ENCODE data around the gene PDZD2. TPM values are rescaled to one million over a fixed set of nuclear protein-coding genes. Genes with fewer than 3 reads are reported as not detected.

Gene PDZD2
- total and polyA plus RNA-seq, 2 experiments from 2014 or later: 8.3 to 16.9 TPM

- no peak overlapping the region for H3K4me3 ChIP-seq
- H3K36me3 ChIP-seq (ENCODE audit: insufficient read depth): no peaks in the 10 kb centered on the region
- no peaks in the 10 kb centered on the region for H3K36me3 Mint-ChIP-seq (ENCODE audit: low read depth)
- no peaks in the 10 kb centered on the region for H3K27me3 ChIP-seq (ENCODE audit: insufficient read depth)
- no peaks in the 10 kb centered on the region for H3F3A ChIP-seq (replicated peaks; ENCODE audit: low read depth)
- H2AFZ ChIP-seq: peak overlapping the region; percentile 84; the same call in 1 of the 2 replicates
- no peaks in the 10 kb centered on the region for H3K9me3 Mint-ChIP-seq
- no peak overlapping the region for H3K27ac Mint-ChIP-seq
- no peak for DNase-seq (ENCODE audit: low spot score)
- H3K27me3 Mint-ChIP-seq (ENCODE audit: insufficient read depth, low read depth, poor library complexity): peaks cover 2% of the 10 kb centered on the region
- no peak overlapping the region for H3K4me2 ChIP-seq
- H3K4me1 Mint-ChIP-seq: peaks cover 11% of the 10 kb centered on the region
- no peaks in the 10 kb centered on the region for H3K79me2 ChIP-seq (replicated peaks; ENCODE audit: insufficient read depth)
- ATAC-seq: no peak
- H3K9me2 ChIP-seq (ENCODE audit: insufficient read depth): no peaks in the 10 kb centered on the region
- no peaks in the 10 kb centered on the region for H4K20me1 ChIP-seq (replicated peaks; ENCODE audit: insufficient read depth)
- TF ChIP-seq ZNF114 (CRISPR knock-in tag; IDR thresholded peaks at IDR 0.05) (no peak), ETS1 (IDR thresholded peaks at IDR 0.05) (no peak), ZNF462 (CRISPR knock-in tag; IDR thresholded peaks at IDR 0.05) (no peak), EZH2 (IDR thresholded peaks at IDR 0.05; ENCODE audit: low read depth, unreplicated experiment) (no peak), NANOG (IDR thresholded peaks at IDR 0.05; ENCODE audit: borderline replicate concordance) (no peak), CTCF (conservative IDR thresholded peaks at IDR 0.05; ENCODE audit: low read depth in 2 of 2) (no peak), JUNB (IDR thresholded peaks at IDR 0.05; ENCODE audit: unreplicated experiment) (no peak), POLR2AphosphoS5 (IDR thresholded peaks at IDR 0.05; ENCODE audit: low read depth) (no peak), REST (IDR thresholded peaks at IDR 0.05; ENCODE audit: unreplicated experiment) (no peak), EZH2phosphoT487 (IDR thresholded peaks at IDR 0.05; ENCODE audit: unreplicated experiment) (no peak), ZNF331 (CRISPR knock-in tag; IDR thresholded peaks at IDR 0.05; ENCODE audit: low read depth) (no peak), CREB1 (CRISPR knock-in tag; IDR thresholded peaks at IDR 0.05; ENCODE audit: low read depth) (no peak), STAT1 (IDR thresholded peaks at IDR 0.05; ENCODE audit: unreplicated experiment) (no peak)
- H3K27ac ChIP-seq (ENCODE audit: low read depth): no peak overlapping the region
- peaks cover 16% of the 10 kb centered on the region for H3K4me1 ChIP-seq (ENCODE audit: insufficient read depth)
- H3K4me3 Mint-ChIP-seq: no peak overlapping the region
These were observed 27.9 kb upstream of the PDZD2 start for GRCh38 chr5:31611002-31611401.

All from GM23338 (cell line).